HCT116 (cell line): ENCODE data around the gene TIMM13. TPM values are rescaled to one million over a fixed set of nuclear protein-coding genes. Genes with fewer than 3 reads are reported as not detected.

Experiments
- ATAC-seq: fragments of 200-7000 bp; cut with Tn5 transposase; 2 replicates; pipeline ENCODE4 v1.9.1; 2020; ENCODE audit warnings: mild to moderate bottlenecking, moderate library complexity
- BruUV-seq: library from RNA; stranded (reverse); fragments of 400-500 nt; replicated peaks from 2 replicates; lab custom pipeline; 2021; lab: Mats Ljungman, UMichigan
- CTCF ChIA-PET: fragments of 300-600 bp; sonication (Branson Sonifier 250); formaldehyde crosslinking; loops from one replicate; lab custom pipeline; 2021; ENCODE audit warnings: antibody characterized with exemption; lab: Charles Lee
- POLR2A ChIA-PET: fragments of 300-600, 350-600 bp; sonication (Branson Sonifier 250); formaldehyde crosslinking; loops from one replicate; lab custom pipeline; 2021; ENCODE audit warnings: antibody characterized with exemption; lab: Charles Lee
- RAD21 ChIA-PET, 2 experiments: fragments of 300-600 bp; sonication (Branson Sonifier 250); formaldehyde crosslinking; loops; one replicate each; lab custom pipeline; 2023; ENCODE audit warnings: low total read pairs in 2 of 2; ENCODE audit not compliant: uncharacterized antibody in 2 of 2, unreplicated experiment in 2 of 2, low non-redundant PET in 1 of 2; lab: Charles Lee
- DNase-seq: peaks from one replicate; pipeline ENCODE4 v3.0.0-alpha.2; 2010; ENCODE audit warnings: low read depth, low spot score
- H2AFZ ChIP-seq: fragments of 200-600 bp; shearing (Covaris generic), sonication (generic); 2 replicates; pipeline ENCODE4 v1.6.1; 2017; ENCODE audit warnings: low read depth, mixed run types, mixed read lengths, antibody characterized with exemption, low read length; ENCODE audit not compliant: poor library complexity, severe bottlenecking
- H3K27ac ChIP-seq: 2 replicates; pipeline ENCODE4 v1.5.1; 2012; ENCODE audit warnings: low read depth, low read length
- H3K27me3 ChIP-seq: fragments of 200-600 bp; sonication (generic); 2 replicates; pipeline ENCODE4 v1.6.1; 2016; ENCODE audit warnings: mixed run types, low read length, mixed read lengths; ENCODE audit not compliant: insufficient read depth
- H3K36me3 ChIP-seq, 2 experiments: fragments of 200-500 bp in 1 of 2; fragments of 200-600 bp in 1 of 2; sonication (Bioruptor generic) in 1 of 2; sonication (generic) in 1 of 2; 2 replicates each; pipeline versions ENCODE4 v1.5.1 to v1.6.1; 2014 to 2016; ENCODE audit warnings: low read length in 2 of 2, inconsistent platforms in 1 of 2, mixed read lengths in 1 of 2, mixed run types in 1 of 2; ENCODE audit not compliant: insufficient read depth in 2 of 2, control insufficient read depth in 1 of 2
- H3K4me1 ChIP-seq, 2 experiments: fragments of 200-600 bp in 1 of 2; sonication (generic) in 1 of 2; 2 replicates each; pipeline versions ENCODE4 v1.5.1 to v1.6.1; 2012 to 2017; ENCODE audit warnings: low read length in 2 of 2, inconsistent platforms in 1 of 2, mild to moderate bottlenecking in 1 of 2, mixed read lengths in 1 of 2, mixed run types in 1 of 2, moderate library complexity in 1 of 2; ENCODE audit not compliant: insufficient read depth in 2 of 2, control insufficient read depth in 1 of 2
- H3K4me2 ChIP-seq: fragments of 200-600 bp; sonication (generic); 2 replicates; pipeline ENCODE4 v1.6.1; 2017; ENCODE audit warnings: mixed run types, low read length, mixed read lengths
- H3K4me3 ChIP-seq, 2 experiments: fragments of 200-600 bp in 1 of 2; sonication (generic) in 1 of 2; replicated peaks in 1 of 2; 2 replicates each; pipeline ENCODE4 v1.5.1; 2011 to 2016; ENCODE audit warnings: low read length in 2 of 2, control low read depth in 1 of 2, low read depth in 1 of 2, mild to moderate bottlenecking in 1 of 2, mixed read lengths in 1 of 2, mixed run types in 1 of 2
- H3K79me2 ChIP-seq: fragments of 200-600 bp; sonication (generic); 2 replicates; pipeline ENCODE4 v1.6.1; 2017; ENCODE audit warnings: mild to moderate bottlenecking, mixed run types, low read length, moderate library complexity, mixed read lengths; ENCODE audit not compliant: insufficient read depth
- H3K9ac ChIP-seq: fragments of 200-600 bp; sonication (generic); 2 replicates; pipeline ENCODE4 v1.6.1; 2016; ENCODE audit warnings: low read length, mixed read lengths
- H3K9me2 ChIP-seq: fragments of 200-600 bp; sonication (generic), shearing (Covaris generic); 2 replicates; pipeline ENCODE4 v1.6.1; 2017; ENCODE audit warnings: mixed run types, mild to moderate bottlenecking, moderate library complexity; ENCODE audit not compliant: insufficient read depth
- H3K9me3 ChIP-seq, 2 experiments: fragments of 200-500 bp in 1 of 2; fragments of 200-600 bp in 1 of 2; sonication (Bioruptor generic) in 1 of 2; sonication (generic) in 1 of 2; 2 replicates each; pipeline ENCODE4 v1.6.1; 2014 to 2017; ENCODE audit warnings: low read length in 2 of 2, mixed read lengths in 2 of 2, inconsistent platforms in 1 of 2, low read depth in 1 of 2, mild to moderate bottlenecking in 1 of 2, mixed run types in 1 of 2, moderate library complexity in 1 of 2; ENCODE audit not compliant: control insufficient read depth in 1 of 2, insufficient read depth in 1 of 2
- H4K20me1 ChIP-seq: fragments of 200-600 bp; sonication (generic), shearing (Covaris generic); 2 replicates; pipeline ENCODE4 v1.6.1; 2017; ENCODE audit warnings: mixed run types, mild to moderate bottlenecking, moderate library complexity; ENCODE audit not compliant: insufficient read depth
- ATF3 ChIP-seq: IDR thresholded peaks from 2 replicates; pipeline ENCODE4 v1.6.1; 2012
- EZH2phosphoT487 ChIP-seq: fragments of 200-600 bp; IDR thresholded peaks from 2 replicates; pipeline ENCODE4 v1.6.1; 2018; ENCODE audit warnings: antibody characterized with exemption, borderline replicate concordance
- POLR2A ChIP-seq: IDR thresholded peaks from 2 replicates; pipeline ENCODE4 v1.7.0; 2011; ENCODE audit warnings: borderline replicate concordance; ENCODE audit not compliant: insufficient read depth, insufficient read length; ENCODE audit errors: extremely low read depth
- POLR2AphosphoS5 ChIP-seq: IDR thresholded peaks from 2 replicates; pipeline ENCODE4 v1.6.1; 2011; ENCODE audit warnings: mild to moderate bottlenecking, low read depth, low read length, moderate library complexity
- RAD21 ChIP-seq: IDR thresholded peaks from 2 replicates; pipeline ENCODE4 v1.6.1; 2012; ENCODE audit warnings: low read depth, mild to moderate bottlenecking
- SRF ChIP-seq: IDR thresholded peaks from 2 replicates; pipeline ENCODE4 v1.6.1; 2012; ENCODE audit warnings: low read depth
- intact Hi-C: fragments of 100-400 bp; cut with micrococcal nuclease; formaldehyde crosslinking; loops from 2 replicates; pipeline ENCODE4 v1.10.0; 2022
- total RNA-seq: library from RNA; stranded (reverse); gene quantifications from one replicate; pipeline ENCODE4 v1.2.1, GENCODE V29; 2021; ENCODE audit not compliant: unreplicated experiment

Gene TIMM13
- total RNA-seq, 1 experiment from 2014 or later, result 151 TPM

DNA sequence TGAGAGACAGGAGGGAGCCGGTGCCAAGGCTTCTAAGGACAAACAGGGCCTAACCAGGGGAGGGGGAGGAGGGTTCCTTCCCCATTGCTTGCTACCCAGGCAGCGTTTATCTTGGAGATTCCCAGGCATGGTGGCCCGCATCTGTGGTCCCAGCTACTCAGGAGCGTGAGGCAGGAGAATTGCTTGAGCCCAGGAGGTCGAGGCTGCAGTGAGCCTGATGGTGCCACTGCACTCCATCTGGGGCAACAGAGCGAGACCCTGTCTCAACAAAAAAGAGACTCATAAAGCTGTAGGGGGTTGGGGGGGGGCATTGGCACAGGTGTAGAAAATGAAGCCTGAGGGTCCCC lies 11.4 kb downstream of the TIMM13 start (continued):
- no peak for TF ChIP-seq ATF3
- no peak for TF ChIP-seq POLR2AphosphoS5
- no peak for TF ChIP-seq RAD21
- no peak for TF ChIP-seq POLR2A
- TF ChIP-seq, all 23 proteins: peak for 0

DNA sequence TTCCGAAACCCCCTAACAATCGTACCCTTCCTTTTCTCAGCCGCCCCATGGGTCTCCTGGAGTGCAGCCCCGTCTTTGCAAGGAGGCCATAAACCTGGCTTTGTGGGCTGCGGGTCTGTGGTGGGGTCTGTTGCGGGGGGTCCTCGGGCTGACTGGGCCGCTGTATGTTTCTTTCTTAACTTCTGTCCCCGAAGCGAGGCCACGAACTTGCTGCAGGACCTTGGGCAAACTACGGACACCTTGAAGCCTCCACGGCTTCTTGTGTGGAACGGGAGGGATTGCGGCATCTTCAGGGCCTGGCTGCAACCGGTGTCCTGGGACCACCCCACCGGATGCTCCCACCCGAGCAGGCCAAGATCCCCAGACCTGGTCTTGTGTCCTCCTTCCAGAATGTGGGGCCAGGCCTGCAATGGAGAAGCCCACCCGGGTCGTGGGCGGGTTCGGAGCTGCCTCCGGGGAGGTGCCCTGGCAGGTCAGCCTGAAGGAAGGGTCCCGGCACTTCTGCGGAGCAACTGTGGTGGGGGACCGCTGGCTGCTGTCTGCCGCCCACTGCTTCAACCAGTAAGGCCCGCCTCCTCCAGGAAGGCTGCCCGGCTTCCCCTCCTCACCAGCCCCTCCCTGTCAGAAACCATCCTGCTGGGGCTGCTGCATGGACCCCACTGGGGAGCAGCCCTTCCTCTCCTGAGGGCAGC lies 12.0 kb downstream of the TIMM13 start:
- Histone ChIP-seq H4K20me1 (no peaks in the 10 kb centered on the region), H3K9me3 (no peaks in the 10 kb centered on the region), H3K36me3 (peaks cover 0 to 11% of the 10 kb centered on the region in 2 experiments; a peak in 1 of 4 replicates), H3K9me2 (no peaks in the 10 kb centered on the region), H3K4me2 (no peak overlapping the region), H3K4me3 (no peak overlapping the region), H3K27me3 (no peaks in the 10 kb centered on the region), H2AFZ (no peak overlapping the region), H3K79me2 (no peaks in the 10 kb centered on the region), H3K27ac (no peak overlapping the region), H3K4me1 (no peaks in the 10 kb centered on the region), H3K9ac (no peak overlapping the region)
- intact Hi-C loops, result no loop called here
- no peak for TF ChIP-seq EZH2phosphoT487
- TF ChIP-seq SRF, result no peak
- TF ChIP-seq POLR2AphosphoS5, result no peak
- no peak for TF ChIP-seq ATF3
- ChIA-PET RAD21 (no interaction called here), POLR2A (no interaction called here), CTCF (no interaction called here)
- no TSS peak for BruUV-seq
- DNase-seq (no peak), ATAC-seq (no peak)

DNA sequence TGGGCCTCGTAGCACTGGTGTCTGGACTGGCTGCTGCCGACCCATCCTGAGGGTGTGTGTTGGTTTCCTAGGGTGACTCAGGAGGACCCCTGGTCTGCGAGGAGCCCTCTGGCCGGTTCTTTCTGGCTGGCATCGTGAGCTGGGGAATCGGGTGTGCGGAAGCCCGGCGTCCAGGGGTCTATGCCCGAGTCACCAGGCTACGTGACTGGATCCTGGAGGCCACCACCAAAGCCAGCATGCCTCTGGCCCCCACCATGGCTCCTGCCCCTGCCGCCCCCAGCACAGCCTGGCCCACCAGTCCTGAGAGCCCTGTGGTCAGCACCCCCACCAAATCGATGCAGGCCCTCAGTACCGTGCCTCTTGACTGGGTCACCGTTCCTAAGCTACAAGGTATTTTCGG lies 13.8 kb downstream of the TIMM13 start:
- Histone ChIP-seq H3K79me2 (no peaks in the 10 kb centered on the region), H3K4me1 (no peaks in the 10 kb centered on the region), H2AFZ (no peak overlapping the region), H3K27me3 (no peaks in the 10 kb centered on the region), H3K9me2 (no peaks in the 10 kb centered on the region), H3K27ac (no peak overlapping the region), H3K9me3 (no peaks in the 10 kb centered on the region), H3K4me2 (no peak overlapping the region), H3K9ac (no peak overlapping the region), H4K20me1 (no peaks in the 10 kb centered on the region), H3K36me3 (peaks cover 0 to 6% of the 10 kb centered on the region in 2 experiments; a peak in 1 of 4 replicates), H3K4me3 (no peak overlapping the region)
- POLR2A ChIA-PET, result no interaction called here
- no TSS peak for BruUV-seq
- no peak for TF ChIP-seq SRF
- peak; percentile 7; the same call in 1 of the 2 replicates for TF ChIP-seq POLR2AphosphoS5
- CTCF ChIA-PET, result no interaction called here
- DNase-seq, result no peak
- ATAC-seq, result peak; percentile 13; the same call in 1 of the 2 replicates
- RAD21 ChIA-PET, result no interaction called here
- intact Hi-C loops, result no loop called here
